GM18520 (cell line): ENCODE data around the gene GKN1.

Source experiments
- ATAC-seq: cut with Tn5 transposase; IDR thresholded peaks from one replicate; pipeline ENCODE4 v1.9.1; 2021; ENCODE audit not compliant: unreplicated experiment

GKN1 gene

DNA sequence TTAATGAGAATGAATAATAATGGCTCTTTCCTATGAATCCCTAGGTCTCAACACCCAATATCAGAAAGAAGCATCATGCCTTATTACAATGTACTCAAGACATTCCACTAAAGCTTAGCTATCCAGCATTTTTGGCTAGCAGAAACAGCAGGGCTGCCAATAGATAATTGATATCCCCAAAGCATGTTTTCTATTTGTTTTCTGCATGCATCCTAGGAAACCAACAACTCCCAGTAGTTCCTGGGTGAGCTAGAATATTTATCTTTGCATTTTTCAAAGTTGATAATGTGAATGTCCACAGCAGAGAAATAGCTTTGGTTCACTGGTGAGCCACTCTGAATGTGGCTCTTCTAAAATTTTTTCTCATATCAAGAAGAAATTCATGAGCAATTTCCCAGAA, 32.7 kb downstream of the GKN1 start:
- no peak for ATAC-seq

DNA sequence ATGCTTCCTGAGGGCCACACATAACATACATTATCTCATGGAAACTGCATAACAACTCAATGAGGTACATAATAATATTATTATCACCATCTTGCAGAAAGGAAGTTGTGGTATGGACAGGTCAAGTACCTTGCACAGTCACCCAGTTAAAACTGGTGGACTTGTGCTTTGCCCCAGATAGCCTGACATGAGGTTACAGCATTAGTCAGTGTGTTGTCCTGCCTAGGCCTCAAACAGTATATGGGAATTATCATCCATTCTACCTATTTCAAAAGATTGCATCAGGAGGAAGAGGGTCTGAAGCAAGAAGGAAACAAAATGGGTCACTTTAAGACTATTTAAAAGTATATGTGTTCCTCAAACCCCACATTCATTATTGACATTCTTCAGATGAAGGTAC, 33.2 kb downstream of the GKN1 start:
- no peak for ATAC-seq

DNA sequence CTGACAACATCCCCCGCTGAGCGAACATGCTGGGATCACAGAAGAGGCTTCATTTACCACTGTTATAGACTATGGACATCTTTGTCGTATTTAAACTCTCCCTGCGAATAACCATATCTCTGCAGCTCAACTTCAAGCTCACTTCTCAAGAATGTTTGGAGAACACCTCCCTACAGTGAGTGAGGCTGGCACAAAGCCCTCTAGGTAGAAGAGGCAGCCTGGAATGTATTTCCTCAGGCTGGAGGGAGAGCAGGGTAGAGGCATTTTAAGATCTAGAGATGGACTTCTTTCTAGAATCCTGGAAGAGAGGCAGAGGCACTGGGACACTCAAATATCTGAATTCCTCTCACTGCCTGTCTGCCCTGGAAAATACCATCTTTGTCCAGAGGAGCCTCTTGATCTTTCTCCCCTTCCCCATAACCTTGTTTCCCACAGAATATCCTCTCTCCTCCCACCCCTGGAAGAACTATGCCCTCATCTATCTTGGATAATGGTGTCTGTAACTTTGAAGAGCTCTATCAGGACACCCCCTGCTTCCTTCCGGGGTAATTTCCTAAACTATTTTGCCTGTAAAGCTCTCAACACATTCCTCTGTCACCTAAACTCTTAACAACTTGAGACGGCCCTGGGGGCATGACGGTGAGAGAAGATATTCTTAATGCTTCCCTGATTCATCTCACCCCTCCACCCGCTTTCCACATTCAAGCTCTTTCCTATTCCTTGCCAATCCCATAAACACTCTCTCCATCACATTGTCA, 36.2 kb downstream of the GKN1 start:
- no peak for ATAC-seq

DNA sequence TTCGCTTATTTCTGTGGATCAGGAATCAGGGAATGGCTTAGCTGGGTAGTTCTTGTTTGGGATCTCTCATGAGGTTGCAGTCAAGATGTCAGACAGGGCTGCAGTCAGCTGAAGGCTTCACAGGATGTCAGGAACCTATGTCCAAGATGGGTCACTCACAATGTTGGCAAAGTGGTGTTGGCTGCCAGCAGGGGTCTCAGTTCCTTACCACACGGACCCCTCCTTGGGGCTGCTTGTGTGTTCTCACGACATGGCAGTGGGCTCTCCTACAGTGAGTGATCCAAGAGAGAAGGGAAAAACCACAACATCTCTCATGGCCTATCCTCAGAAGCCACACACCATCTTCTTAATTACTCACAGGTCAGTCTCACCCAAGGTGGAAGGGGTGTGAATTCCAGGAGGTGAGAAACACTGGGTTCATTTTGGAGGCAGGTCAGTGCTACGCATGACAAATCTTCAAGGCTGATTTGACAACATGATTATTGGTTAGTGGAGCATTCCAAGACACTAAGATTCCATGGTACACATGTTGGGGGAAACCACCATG, 37.2 kb downstream of the GKN1 start:
- no peak for ATAC-seq

DNA sequence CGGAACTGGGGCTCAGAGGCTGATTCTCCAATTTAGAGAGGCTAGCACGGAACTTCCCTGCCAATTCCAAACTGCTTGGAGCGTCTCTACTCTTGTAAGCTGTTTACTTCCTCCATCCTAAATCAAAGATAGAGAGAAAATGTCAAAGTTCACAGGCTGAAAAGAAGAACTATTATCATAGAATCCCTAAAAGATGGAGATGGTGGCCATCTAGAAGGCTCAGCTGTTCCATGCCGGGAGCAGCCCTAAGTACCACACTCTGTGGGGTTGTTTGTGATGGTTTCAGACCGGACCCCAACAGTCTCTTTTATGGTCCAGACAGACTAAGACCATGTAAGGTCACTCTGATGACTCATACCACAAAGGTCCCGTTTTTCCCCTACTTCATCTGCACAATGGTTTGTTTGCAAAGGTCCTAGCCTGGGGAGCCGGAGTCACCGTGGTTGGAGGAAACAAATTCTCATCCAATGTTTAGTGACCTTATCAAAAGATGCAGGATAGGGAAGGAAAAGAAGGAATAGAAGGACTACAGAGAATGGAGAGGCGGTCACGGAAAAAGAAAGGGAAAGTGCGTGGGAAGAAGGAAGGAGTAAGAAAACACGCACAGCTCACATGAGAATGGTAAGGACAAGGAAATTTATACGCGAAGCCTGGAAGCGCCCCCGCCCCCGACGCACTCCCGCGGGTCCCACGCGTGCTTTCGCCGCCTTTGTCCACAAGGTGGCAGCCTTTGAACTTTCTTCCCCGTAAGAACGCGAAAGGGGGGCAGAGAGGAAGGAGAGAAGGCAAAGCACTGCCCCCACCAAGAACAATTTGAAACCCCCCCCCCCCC, 38.1 kb downstream of the GKN1 start:
- no peak for ATAC-seq

DNA sequence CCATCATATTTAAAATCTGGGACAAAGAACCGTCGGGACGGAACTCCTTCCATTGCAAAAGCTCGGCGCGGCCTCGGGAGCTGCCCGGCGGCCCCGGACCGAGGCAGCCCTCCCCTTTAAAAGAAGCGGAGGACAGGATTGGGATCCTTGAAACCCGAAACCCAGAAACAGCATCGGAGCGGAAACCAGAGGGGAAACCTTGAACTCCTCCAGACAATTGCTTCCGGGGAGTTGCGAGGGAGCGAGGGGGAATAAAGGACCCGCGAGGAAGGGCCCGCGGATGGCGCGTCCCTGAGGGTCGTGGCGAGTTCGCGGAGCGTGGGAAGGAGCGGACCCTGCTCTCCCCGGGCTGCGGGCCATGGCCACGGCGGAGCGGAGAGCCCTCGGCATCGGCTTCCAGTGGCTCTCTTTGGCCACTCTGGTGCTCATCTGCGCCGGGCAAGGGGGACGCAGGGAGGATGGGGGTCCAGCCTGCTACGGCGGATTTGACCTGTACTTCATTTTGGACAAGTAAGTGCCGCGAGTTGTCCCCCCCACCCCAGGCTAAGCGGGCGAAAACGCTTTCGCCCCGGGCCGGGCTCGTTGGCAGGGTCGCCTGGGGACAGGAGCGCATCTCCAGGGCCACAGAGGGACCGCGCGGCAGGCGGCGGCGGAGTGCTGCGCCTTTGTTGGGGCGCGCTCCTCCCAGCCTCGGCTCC, 38.9 kb downstream of the GKN1 start, which contains the start of gene ANTXR1:
TSS of gene ANTXR1 (plus strand) at position 38 of the 698 bp plus-strand sequence. CDS start at position 359, 321 bp downstream.
- ATAC-seq: no peak

DNA sequence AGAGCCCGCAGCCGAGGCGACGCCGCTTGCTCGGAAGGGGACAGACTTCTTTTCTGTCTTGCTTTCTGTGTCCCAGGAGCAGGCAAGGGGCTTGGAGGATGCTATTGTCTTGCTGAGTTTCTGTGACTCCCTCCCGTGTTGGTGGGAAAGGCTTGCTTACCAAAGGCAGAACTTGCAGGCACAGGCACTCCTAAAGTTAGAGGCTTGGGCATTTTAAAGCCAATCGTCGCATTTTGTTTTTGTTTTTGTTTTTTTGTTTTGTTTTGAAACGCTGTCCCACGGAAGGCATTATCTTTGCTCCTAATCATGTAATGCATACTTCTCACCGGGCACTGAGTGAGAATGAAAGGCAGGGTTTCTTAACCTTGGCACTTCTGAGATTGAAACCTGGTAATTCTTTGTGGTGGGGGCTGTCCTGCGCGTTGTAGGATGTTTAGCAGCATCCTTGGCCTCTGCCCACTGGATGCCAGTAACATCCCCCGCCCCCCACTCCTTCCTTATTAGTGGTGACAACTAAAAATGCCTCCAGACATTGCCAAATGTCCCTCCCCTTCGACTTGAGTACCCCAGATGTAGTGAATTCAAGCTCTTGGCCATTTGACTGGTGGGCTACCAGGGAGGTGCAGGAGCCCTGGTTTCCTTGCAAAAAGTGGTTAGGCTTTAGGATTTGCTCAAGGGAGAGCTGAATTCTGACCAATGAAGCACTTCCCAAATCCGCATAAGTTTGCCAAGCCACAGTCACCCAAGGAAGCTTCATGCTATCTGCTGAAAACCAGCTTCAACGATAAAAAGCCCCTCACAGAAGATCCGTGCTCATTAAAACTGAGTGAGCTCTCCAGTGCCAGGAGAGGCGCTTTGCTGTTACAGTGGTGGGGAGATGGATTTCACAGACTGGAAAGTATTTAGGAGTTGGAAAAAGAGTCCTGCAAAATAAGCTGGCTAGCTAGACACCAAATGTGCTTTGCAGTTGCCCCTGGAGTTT, 39.7 kb downstream of the GKN1 start:
- ATAC-seq: no peak

DNA sequence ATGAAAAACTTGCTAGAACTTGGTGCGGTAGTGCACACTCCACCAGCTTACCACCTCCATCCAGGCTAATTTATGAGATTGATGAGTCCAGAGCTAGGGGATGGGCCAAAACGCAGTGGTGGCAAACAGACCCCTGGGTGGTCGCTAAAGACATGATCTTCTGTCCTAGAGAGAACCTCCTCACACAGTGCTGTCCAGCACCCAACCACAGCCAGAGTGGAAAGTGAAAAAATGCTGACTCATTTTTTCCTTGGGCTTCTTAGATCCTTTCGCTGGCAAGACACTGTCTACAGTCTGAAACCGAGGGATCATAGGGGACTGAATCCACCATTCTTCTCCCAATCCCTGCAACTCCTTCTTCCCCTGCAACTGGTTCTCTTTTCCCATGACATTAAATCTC, 42.6 kb downstream of the GKN1 start:
- ATAC-seq: no peak

DNA sequence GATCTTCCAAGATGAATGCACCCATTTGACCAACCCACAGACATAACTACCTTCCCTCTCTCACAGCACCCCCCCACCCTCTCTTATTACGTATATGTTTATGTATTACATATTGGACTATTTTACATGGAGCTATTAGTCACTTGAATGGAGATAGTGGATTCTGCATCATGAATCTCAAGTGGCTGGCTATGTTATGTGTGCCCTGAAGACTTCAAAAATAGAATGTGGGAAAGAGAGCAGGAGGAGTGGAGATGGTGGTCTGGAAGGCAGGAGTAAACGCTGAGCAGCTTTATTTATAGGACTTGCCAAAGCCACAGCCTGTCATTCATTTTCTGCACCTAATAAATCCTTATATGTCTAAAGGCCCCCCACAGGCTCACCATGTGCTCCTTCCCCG, 43.4 kb downstream of the GKN1 start:
- ATAC-seq: no peak

DNA sequence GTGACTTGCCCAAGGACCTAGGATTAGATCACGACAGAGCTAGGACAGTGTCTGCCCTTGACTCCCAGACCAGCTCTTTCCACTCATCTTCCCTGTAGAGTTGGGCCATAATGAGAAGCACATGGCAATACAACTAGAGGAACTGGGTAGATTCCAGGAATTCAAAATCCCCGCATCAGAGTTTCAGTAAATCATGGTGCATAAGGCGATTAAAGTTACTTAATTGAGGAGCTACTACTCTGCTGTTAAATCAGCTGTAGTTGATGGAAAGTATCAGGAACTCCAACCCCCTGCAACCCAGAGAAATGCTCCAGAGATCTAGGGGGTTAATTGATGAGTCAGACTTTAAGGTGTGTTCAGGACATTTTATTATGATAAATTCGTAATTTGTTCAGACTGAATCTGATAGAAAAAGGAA, 44.3 kb downstream of the GKN1 start:
- ATAC-seq: no peak

DNA sequence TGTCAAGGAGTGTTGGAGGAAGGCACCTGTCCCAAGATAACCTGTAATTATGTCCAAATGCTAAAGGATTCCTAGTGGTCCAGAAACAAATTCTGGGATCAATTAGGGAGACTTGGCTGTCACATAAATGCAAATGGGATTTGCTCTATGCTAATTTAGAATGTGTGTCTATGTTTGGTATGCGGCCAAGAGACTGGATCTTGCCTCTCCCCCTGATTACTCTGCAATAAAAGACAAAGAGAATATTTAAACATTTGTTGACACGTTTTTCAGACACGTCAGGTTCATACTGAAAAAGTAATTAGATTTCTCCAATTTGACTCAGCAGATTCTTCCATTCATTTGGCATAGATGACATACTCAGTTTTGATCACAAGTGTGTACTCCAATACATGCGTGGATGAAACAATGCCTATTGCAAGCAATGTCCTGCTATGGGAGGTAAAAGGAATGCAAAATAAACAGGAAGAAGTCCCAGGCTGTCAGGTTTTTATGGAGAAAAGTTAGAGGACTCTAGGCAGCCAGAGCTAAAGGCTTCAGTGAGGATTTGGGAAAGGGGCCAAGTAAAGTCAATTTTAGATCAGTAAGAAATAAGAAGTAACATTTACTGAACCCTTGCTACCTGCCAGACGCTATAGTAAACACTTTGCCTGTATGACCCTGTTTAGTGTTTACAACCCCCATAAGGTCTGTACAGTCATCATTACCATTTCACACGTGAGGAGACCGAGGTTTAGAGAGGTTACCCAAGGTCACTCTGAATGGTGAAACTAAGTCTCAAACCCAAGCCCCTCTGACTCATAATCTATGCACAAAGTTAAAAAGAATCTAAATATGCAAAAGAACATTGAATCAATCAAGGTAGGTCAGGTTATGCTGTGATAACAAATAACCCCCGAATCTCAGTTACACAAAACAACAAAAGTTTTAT, 46.3 kb downstream of the GKN1 start:
- no peak for ATAC-seq

DNA sequence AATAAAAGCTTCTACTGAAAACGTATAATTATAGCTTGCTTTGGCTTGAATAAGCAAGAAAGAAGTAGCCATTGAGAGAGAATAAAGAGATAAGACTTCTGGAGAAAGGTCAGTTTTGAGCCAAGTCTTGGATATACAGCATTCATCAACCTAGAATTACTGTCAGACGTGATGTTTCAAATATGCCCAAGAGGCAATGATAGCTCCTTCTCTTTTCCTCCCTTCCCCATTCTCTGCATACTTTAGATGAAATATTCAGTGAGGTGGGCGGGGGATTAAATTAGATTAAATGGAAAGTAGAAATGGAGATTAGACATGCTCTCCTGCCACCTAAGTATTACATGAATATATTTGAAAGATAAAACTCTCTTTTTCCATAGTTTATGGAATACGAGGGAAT, 47.3 kb downstream of the GKN1 start:
- ATAC-seq: no peak

DNA sequence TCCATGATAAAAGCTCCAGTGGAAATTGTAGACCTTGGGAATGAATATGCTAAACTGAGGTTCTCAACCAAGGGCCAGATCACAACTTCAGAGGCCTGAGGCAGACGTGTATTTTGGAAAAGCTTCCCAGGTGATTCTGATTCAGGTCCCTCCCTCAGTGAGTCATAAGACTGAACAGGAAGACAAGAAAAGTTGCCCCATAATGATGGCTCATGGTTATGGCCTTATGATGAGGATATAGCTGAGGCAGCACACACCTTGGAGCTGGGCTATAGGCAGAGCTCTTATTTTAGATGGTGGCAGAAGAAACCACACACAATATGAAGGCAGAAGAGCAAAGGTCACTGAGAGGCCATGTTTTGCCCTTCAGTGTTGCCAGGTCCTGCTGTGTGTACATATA, 48.1 kb downstream of the GKN1 start:
- ATAC-seq: no peak

DNA sequence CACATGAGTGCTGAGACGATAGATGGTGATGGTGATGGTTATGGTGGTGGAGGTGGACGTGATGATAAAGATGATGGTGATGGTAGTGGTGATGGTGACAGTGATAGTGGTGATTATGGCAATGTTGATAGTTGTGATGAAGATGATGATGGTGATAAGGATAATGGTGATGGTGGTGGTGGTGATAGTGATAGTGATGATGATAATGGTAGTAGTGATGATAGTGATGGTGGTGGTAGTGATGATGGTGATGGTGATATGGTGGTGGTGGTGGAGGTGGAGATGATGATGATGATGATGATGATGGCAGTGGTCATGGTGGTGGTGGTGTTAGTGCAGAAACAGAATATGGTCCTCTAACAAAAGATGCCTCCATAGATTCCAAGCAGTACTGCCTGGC, 48.8 kb downstream of the GKN1 start:
- no peak for ATAC-seq

DNA sequence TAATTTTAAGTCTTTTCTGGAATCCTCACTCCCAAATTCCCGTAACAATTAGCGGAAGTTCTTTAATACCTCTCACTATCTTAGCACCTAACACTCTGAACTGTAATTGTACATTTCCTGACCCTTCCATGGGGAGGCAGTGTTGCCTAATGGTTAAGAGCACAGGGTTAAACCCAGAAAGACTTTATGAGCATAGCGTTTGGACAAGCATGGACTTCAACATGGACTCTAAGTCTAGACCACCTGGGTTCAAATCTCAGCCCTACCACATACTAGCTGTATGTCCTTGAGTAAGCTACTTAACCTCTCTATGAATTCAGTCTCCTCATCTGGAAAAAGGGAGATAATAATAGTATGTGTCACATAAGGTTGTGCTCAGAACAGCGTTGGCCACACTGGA, 51.6 kb downstream of the GKN1 start:
- no peak for ATAC-seq

DNA sequence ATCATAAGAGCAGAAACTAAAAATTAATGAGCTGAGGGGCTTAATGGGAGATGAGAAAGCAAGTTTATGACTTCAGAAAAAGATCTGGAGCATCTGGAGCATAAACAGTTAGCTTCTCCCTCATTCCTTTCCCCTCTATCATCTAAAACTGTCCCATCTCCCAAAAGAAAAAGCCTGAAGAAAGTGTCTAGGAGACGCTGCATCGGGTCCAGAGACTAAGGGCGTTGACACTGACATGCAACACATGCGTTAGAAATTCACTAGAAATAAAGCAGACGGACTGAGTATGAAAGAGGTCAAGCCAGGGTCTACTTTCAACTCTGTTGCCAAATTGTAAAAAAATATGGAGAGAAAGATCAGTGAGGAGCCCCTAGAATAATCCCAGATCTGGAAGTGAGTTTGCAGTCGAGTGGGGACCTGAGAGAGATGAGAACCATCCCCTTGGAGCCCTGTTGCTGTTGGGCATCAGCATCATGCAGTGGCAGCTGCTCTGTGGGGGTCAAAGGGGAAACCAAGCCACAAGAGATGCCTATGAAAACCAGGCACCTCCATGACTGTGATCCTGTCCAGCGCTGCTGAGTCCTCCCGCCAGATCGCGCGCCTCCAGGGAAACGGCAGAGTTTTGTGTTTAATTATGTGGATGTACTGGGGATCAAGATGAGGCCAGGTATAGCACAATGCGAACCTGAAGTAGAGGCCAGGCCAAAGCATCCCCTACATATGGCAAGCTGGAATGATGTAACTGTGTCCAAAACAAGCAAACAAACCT, 52.4 kb downstream of the GKN1 start:
- no peak for ATAC-seq
